GM23338 (cell line): Measurements from ENCODE around the gene SETDB1. TPM values are rescaled to one million over a fixed set of nuclear protein-coding genes. Genes with fewer than 3 reads are reported as not detected.

ENCODE experiments used
- ATAC-seq: fragments of 200-7000 bp; cut with Tn5 transposase; 3 replicates; pipeline ENCODE4 v1.9.1; 2020
- DNase-seq: peaks from one replicate; pipeline ENCODE4 v3.0.0-alpha.2; 2015; ENCODE audit warnings: low spot score
- H2AFZ ChIP-seq: fragments of 200-600 bp; sonication (generic); 2 replicates; pipeline ENCODE4 v1.8.0; 2016; ENCODE audit warnings: antibody characterized with exemption, mild to moderate bottlenecking, moderate library complexity
- H3F3A ChIP-seq: fragments of 200-600 bp; sonication (generic); replicated peaks from 2 replicates; pipeline ENCODE4 v1.8.0; 2017; ENCODE audit warnings: antibody characterized with exemption, mixed run types, low read depth
- H3K27ac ChIP-seq: fragments of 200-600 bp; sonication (generic); 2 replicates; pipeline ENCODE4 v1.6.1; 2016; ENCODE audit warnings: low read depth
- H3K27me3 ChIP-seq: fragments of 200-600 bp; sonication (generic); 2 replicates; pipeline ENCODE4 v1.8.0; 2016; ENCODE audit warnings: mild to moderate bottlenecking, mixed run types, moderate library complexity; ENCODE audit not compliant: insufficient read depth
- H3K36me3 ChIP-seq: fragments of 200-600 bp; sonication (generic); 2 replicates; pipeline ENCODE4 v1.8.0; 2016; ENCODE audit warnings: mild to moderate bottlenecking; ENCODE audit not compliant: insufficient read depth
- H3K4me1 ChIP-seq: fragments of 200-600 bp; sonication (generic); 2 replicates; pipeline ENCODE4 v1.8.0; 2016; ENCODE audit warnings: mild to moderate bottlenecking, moderate library complexity; ENCODE audit not compliant: insufficient read depth
- H3K4me2 ChIP-seq: fragments of 200-600 bp; sonication (generic); 2 replicates; pipeline ENCODE4 v1.7.1; 2017; ENCODE audit warnings: mixed run types
- H3K4me3 ChIP-seq: fragments of 200-600 bp; sonication (generic); 2 replicates; pipeline ENCODE4 v1.6.1; 2016; ENCODE audit warnings: mixed run types
- H3K79me2 ChIP-seq: fragments of 200-600 bp; sonication (generic); replicated peaks from 2 replicates; pipeline ENCODE4 v1.8.0; 2017; ENCODE audit warnings: mild to moderate bottlenecking; ENCODE audit not compliant: insufficient read depth
- H3K9me2 ChIP-seq: fragments of 200-600 bp; sonication (generic); 2 replicates; pipeline ENCODE4 v1.8.0; 2017; ENCODE audit not compliant: insufficient read depth
- H4K20me1 ChIP-seq: fragments of 200-600 bp; sonication (generic); replicated peaks from 2 replicates; pipeline ENCODE4 v1.8.0; 2017; ENCODE audit warnings: mild to moderate bottlenecking; ENCODE audit not compliant: insufficient read depth
- H3K27ac Mint-ChIP-seq: 2 replicates; pipeline ENCODE4 v1.8.0; 2020; ENCODE audit warnings: inconsistent platforms, mild to moderate bottlenecking, moderate library complexity, mixed read lengths
- H3K27me3 Mint-ChIP-seq: 3 replicates; pipeline ENCODE4 v1.8.0; 2022; ENCODE audit warnings: low read depth, mild to moderate bottlenecking, moderate library complexity, mixed read lengths, inconsistent platforms; ENCODE audit not compliant: insufficient read depth, poor library complexity
- H3K36me3 Mint-ChIP-seq: 3 replicates; pipeline ENCODE4 v1.8.0; 2021; ENCODE audit warnings: low read depth, mild to moderate bottlenecking, inconsistent platforms, moderate library complexity, mixed read lengths
- H3K4me1 Mint-ChIP-seq: 3 replicates; pipeline ENCODE4 v1.8.0; 2020; ENCODE audit warnings: mild to moderate bottlenecking, inconsistent platforms, mixed read lengths
- H3K4me3 Mint-ChIP-seq: 3 replicates; pipeline ENCODE4 v1.8.0; 2021; ENCODE audit warnings: moderate library complexity, mild to moderate bottlenecking, inconsistent platforms, mixed read lengths
- H3K9me3 Mint-ChIP-seq: 3 replicates; pipeline ENCODE4 v1.8.0; 2020; ENCODE audit warnings: moderate library complexity, mild to moderate bottlenecking, inconsistent platforms, mixed read lengths
- NANOG ChIP-seq: IDR thresholded peaks from 2 replicates; pipeline ENCODE4 v1.6.1; 2016; ENCODE audit warnings: antibody characterized with exemption, borderline replicate concordance
- POLR2AphosphoS5 ChIP-seq: IDR thresholded peaks from 2 replicates; pipeline ENCODE4 v1.6.1; 2016; ENCODE audit warnings: antibody characterized with exemption, low read depth
- REST ChIP-seq: IDR thresholded peaks from one replicate; pipeline ENCODE4 v1.6.1; 2018; ENCODE audit warnings: antibody characterized with exemption; ENCODE audit not compliant: unreplicated experiment
- STAT1 ChIP-seq: IDR thresholded peaks from one replicate; pipeline ENCODE4 v1.6.1; 2016; ENCODE audit warnings: antibody characterized with exemption; ENCODE audit not compliant: unreplicated experiment
- ZNF114 ChIP-seq: fragments of 250-450 bp; sonication (Bioruptor Pico); IDR thresholded peaks from 2 replicates; pipeline ENCODE4 v1.5.0; 2020; ENCODE audit warnings: mild to moderate bottlenecking, moderate library complexity
- ZNF331 ChIP-seq: fragments of 250-450 bp; sonication (Bioruptor Pico); IDR thresholded peaks from 2 replicates; pipeline ENCODE4 v1.5.0; 2020; ENCODE audit warnings: low read depth, mild to moderate bottlenecking, moderate library complexity
- ZNF462 ChIP-seq: fragments of 250-450 bp; sonication (Bioruptor Pico); IDR thresholded peaks from 2 replicates; pipeline ENCODE4 v1.5.0; 2020; ENCODE audit warnings: mild to moderate bottlenecking, moderate library complexity
- polyA plus RNA-seq: library from polyadenylated mRNA; unstranded; fragments of >200 nt; fragmentation: Nextera tagmentation; extraction: Ambion mirVana; gene quantifications from 2 replicates; pipeline ENCODE4 v1.2.1, GENCODE V29; 2016
- total RNA-seq: library from RNA; depleted of rRNA; stranded (reverse); fragments of >200 nt; shearing (Covaris generic); gene quantifications from 2 replicates; pipeline ENCODE4 v1.2.3, GENCODE V29; 2014
- TF ChIP-seq, protein P1 (sequence below), 2 experiments: fragments of 200-600 bp in 1 of 2; sonication (generic) in 1 of 2; conservative IDR thresholded peaks; 2 replicates each; pipeline versions ENCODE4 v1.5.1 to v1.6.1; 2016 to 2017; ENCODE audit warnings: antibody characterized with exemption in 2 of 2, low read depth in 2 of 2, mild to moderate bottlenecking in 2 of 2, moderate library complexity in 1 of 2

SETDB1 gene
- total and polyA plus RNA-seq, 2 experiments from 2014 or later, result 16.9 to 47.4 TPM

- no peak for TF ChIP-seq ZNF462 (CRISPR knock-in tag)
These were observed 39.4 kb downstream of the SETDB1 start (continued) for GRCh38 chr1:150965605-150966004.

DNA sequence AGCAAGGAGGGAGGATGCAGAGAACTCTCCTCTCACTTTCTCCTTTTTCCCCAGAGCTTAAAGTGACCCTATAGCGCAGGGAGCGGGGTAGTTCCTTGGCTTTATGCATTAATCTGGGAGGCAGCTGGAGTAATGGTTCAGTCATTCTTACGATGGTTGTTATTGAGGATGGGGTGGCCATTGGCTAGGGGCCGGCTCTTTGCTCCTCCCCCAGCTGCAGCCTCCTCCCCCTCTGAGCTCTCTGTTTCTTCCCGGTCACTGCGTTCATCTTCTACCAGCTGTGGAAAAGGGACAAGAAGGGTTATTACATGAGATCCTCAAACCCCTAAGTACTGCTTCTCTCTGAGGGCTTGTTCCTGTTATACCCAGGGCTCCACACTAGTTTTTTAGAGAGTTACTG, 39.8 kb downstream of the SETDB1 start:
- Histone ChIP-seq H3K4me2 (no peak overlapping the region), H3F3A (peaks cover 34% of the 10 kb centered on the region), H3K9me2 (no peaks in the 10 kb centered on the region), H3K4me1 (peaks cover 11% of the 10 kb centered on the region), H3K27me3 (no peaks in the 10 kb centered on the region), H3K36me3 (peaks cover 51% of the 10 kb centered on the region), H2AFZ (no peak overlapping the region), H3K4me3 (no peak overlapping the region), H4K20me1 (peaks cover 27% of the 10 kb centered on the region), H3K79me2 (peaks cover 27% of the 10 kb centered on the region), H3K27ac (no peak overlapping the region)
- no peak for DNase-seq
- Mint-ChIP-seq H3K36me3 (peaks cover 82% of the 10 kb centered on the region), H3K4me1 (peaks cover 18% of the 10 kb centered on the region), H3K9me3 (no peaks in the 10 kb centered on the region; the same call in 2 of the 3 replicates), H3K4me3 (no peak overlapping the region), H3K27me3 (peaks cover 15% of the 10 kb centered on the region), H3K27ac (no peak overlapping the region)
- TF ChIP-seq NANOG (no peak), STAT1 (no peak), ZNF114 (CRISPR knock-in tag) (no peak), ZNF331 (no peak), REST (no peak), POLR2AphosphoS5 (no peak)
- TF ChIP-seq, protein P1, sequence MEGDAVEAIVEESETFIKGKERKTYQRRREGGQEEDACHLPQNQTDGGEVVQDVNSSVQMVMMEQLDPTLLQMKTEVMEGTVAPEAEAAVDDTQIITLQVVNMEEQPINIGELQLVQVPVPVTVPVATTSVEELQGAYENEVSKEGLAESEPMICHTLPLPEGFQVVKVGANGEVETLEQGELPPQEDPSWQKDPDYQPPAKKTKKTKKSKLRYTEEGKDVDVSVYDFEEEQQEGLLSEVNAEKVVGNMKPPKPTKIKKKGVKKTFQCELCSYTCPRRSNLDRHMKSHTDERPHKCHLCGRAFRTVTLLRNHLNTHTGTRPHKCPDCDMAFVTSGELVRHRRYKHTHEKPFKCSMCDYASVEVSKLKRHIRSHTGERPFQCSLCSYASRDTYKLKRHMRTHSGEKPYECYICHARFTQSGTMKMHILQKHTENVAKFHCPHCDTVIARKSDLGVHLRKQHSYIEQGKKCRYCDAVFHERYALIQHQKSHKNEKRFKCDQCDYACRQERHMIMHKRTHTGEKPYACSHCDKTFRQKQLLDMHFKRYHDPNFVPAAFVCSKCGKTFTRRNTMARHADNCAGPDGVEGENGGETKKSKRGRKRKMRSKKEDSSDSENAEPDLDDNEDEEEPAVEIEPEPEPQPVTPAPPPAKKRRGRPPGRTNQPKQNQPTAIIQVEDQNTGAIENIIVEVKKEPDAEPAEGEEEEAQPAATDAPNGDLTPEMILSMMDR (conservative IDR thresholded peaks at IDR 0.05; ENCODE audit: low read depth in 2 of 2), result no peak
- ATAC-seq, result peak; percentile 29
